BJ (cell line): Measurements from ENCODE around the gene GTF3C1. TPM values are rescaled to one million over a fixed set of nuclear protein-coding genes. Genes with fewer than 3 reads are reported as not detected.
"Not testable (repeated sequence)": the region's sequence is repeated elsewhere in the genome, so short reads cannot be mapped to it uniquely, and the experiment has no call there.

ENCODE experiments used
- CTCF ChIA-PET: fragments of 350-600 bp; formaldehyde crosslinking; extraction: SDS; loops from one replicate; lab custom pipeline; 2021; ENCODE audit warnings: antibody characterized with exemption, inconsistent platforms; lab: Yijun Ruan, JAX
- POLR2A ChIA-PET: fragments of 300-600 bp; sonication (Branson Sonifier 250); formaldehyde crosslinking; extraction: SDS; loops from one replicate; lab custom pipeline; 2021; ENCODE audit warnings: antibody characterized with exemption; lab: Charles Lee
- DNase-seq: peaks from one replicate; pipeline ENCODE4 v3.0.0-alpha.2; 2011; ENCODE audit warnings: low read depth
- H3K27me3 ChIP-seq: 2 replicates; pipeline ENCODE4 v1.6.0; 2011; ENCODE audit warnings: low read length; ENCODE audit not compliant: control insufficient read depth, insufficient read depth
- H3K36me3 ChIP-seq: 2 replicates; pipeline ENCODE4 v1.5.1; 2011; ENCODE audit warnings: low read length; ENCODE audit not compliant: control insufficient read depth, insufficient read depth
- H3K4me3 ChIP-seq: 2 replicates; pipeline ENCODE4 v1.5.1; 2011; ENCODE audit warnings: low read depth, mild to moderate bottlenecking, control low read depth, low read length
- polyA plus RNA-seq: library from polyadenylated mRNA; depleted of rRNA; stranded (reverse); fragments of >200 nt; gene quantifications from 2 replicates; pipeline ENCODE4 v1.2.3, GENCODE V29; 2011
- TF ChIP-seq, protein P1 (sequence below): IDR thresholded peaks from 2 replicates; pipeline ENCODE4 v1.5.1; 2011; ENCODE audit warnings: low read depth, mild to moderate bottlenecking, control low read depth, inconsistent platforms, low read length, moderate library complexity; ENCODE audit not compliant: insufficient read depth

GTF3C1 gene
- polyA plus RNA-seq, 1 experiment: 35.8 TPM

DNA sequence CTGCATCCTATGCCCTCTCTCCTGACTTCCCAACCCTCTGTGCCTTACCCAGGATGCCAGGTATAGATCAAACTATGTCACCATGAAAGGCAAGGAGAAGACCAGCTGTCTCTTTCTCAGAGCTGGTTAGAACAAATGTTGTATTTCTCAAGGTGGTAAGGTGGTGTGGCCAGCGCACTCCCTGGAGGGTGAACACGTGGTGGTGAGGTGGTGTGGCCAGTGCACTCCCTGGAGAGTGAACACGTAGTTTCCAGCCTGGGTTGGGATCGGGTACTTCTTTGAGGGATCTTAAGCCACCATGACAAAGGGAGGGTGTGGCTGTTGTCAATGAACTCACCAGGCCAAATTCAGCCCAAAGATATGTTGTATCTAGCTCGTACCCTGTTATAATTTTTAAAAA lies 27.0 kb upstream of the GTF3C1 start:
- H3K36me3 ChIP-seq: no peaks in the 10 kb centered on the region; the same call in 1 of the 2 replicates
- no peak for DNase-seq
- no peaks in the 10 kb centered on the region for H3K27me3 ChIP-seq
- TF ChIP-seq, protein P1, sequence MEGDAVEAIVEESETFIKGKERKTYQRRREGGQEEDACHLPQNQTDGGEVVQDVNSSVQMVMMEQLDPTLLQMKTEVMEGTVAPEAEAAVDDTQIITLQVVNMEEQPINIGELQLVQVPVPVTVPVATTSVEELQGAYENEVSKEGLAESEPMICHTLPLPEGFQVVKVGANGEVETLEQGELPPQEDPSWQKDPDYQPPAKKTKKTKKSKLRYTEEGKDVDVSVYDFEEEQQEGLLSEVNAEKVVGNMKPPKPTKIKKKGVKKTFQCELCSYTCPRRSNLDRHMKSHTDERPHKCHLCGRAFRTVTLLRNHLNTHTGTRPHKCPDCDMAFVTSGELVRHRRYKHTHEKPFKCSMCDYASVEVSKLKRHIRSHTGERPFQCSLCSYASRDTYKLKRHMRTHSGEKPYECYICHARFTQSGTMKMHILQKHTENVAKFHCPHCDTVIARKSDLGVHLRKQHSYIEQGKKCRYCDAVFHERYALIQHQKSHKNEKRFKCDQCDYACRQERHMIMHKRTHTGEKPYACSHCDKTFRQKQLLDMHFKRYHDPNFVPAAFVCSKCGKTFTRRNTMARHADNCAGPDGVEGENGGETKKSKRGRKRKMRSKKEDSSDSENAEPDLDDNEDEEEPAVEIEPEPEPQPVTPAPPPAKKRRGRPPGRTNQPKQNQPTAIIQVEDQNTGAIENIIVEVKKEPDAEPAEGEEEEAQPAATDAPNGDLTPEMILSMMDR: no peak
- ChIA-PET CTCF (interaction anchor here (1.0 kb wide), 1 partner anchor 63 kb away, joined by 3 read pairs; no protein-coding TSS in a partner anchor), POLR2A (no interaction called here)
- H3K4me3 ChIP-seq: no peak overlapping the region

DNA sequence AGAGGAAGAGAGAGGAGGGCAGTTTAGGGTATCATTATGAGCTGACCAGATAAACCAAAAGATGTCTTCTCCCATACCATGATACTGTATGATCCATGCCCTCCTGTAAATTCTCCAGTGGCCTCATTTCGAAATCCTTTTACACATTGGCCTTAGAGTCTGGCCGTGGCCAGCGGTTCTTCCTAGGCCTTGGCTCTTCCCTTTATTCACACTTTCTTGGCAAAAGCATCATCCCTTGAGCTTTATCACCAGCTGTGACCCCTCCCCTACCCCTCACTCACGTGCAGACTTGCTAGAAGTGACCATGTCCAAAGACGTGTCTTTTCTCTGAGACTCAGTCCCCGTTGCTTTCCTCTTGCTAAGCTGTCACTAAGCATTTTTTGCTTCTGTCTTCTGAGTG lies 23.0 kb upstream of the GTF3C1 start:
- DNase-seq: no peak
- Histone ChIP-seq H3K36me3 (no peaks in the 10 kb centered on the region; the same call in 1 of the 2 replicates), H3K27me3 (no peaks in the 10 kb centered on the region), H3K4me3 (no peak overlapping the region)
- CTCF ChIA-PET: interaction anchor here (0.9 to 1.2 kb wide), 2 partner anchors 14 to 67 kb away, joined by 3 read pairs; no protein-coding TSS in a partner anchor
- TF ChIP-seq, protein P1: no peak
- POLR2A ChIA-PET: no interaction called here

DNA sequence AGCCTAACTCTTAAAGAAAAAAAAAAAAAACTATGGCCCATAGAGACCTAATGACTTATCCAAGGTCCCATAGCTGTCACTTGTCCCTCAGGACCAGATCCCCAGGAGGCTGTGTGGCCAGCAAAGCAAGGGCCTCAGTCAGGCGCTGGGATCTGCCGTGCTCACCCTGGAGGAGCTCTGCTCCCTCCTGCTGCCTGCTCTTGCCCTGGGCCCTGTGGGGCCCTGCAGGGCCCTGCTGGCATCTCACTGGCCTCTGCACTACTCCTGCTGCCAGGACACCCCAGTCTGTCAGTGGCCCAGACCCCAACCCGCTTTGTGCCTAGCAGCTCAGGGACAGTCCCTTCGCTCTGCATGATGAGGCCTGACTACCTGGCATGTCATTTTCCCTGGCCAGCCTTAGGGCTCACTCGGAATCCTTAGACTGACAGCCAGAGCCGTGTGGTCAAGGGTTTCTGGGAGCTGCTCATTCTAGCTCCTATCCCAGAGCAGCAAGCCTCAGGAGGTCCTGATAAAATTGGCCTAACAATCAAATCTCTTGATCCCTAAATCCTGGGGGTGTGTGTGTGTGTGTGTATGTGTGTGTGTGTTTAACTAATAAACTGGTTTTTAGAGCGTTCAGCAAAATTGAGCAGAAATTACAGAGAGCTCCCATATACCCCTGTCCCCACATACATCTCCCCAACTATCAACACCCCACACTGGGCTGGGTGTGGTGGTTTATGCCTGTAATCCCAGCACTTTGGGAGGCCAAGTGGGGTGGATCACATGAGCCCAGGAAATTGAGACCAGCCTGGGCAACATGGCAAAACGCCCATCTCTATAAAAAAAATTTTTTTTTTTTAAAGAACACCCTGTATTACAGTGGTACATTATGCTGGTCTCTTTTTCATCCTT lies 22.0 kb upstream of the GTF3C1 start:
- ChIA-PET CTCF (interaction anchor here (0.9 to 1.3 kb wide), 3 partner anchors 20 to 613 kb away, joined by 3 read pairs; no protein-coding TSS in a partner anchor), POLR2A (no interaction called here)
- TF ChIP-seq, protein P1: no peak
- Histone ChIP-seq H3K27me3 (no peaks in the 10 kb centered on the region), H3K4me3 (no peak overlapping the region), H3K36me3 (no peaks in the 10 kb centered on the region; the same call in 1 of the 2 replicates)
- no peak for DNase-seq

DNA sequence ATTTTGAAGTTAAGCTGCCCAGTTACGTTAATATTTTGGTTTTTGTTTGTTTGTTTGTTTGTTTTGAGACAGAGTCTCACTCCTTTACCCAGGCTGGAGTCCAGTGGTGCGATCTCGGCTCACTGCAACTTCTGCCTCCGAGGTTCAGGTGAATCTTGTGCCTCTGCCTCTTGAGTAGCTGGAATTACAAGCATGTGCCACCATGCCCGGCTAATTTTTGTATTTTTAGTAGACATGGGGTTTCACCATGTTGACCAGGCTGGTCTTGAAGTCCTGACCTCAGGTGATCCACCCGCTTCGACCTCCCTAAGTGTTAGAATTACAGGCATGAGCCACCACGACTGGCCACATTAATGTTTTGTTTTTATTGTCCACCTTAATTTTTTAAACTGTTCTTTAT lies 21.3 kb upstream of the GTF3C1 start:
- DNase-seq, H3K36me3 ChIP-seq, H3K27me3 ChIP-seq, POLR2A ChIA-PET, H3K4me3 ChIP-seq: not testable (repeated sequence)
- CTCF ChIA-PET: interaction anchor here (0.9 to 1.3 kb wide), 2 partner anchors 19 to 613 kb away, joined by 3 read pairs; no protein-coding TSS in a partner anchor

DNA sequence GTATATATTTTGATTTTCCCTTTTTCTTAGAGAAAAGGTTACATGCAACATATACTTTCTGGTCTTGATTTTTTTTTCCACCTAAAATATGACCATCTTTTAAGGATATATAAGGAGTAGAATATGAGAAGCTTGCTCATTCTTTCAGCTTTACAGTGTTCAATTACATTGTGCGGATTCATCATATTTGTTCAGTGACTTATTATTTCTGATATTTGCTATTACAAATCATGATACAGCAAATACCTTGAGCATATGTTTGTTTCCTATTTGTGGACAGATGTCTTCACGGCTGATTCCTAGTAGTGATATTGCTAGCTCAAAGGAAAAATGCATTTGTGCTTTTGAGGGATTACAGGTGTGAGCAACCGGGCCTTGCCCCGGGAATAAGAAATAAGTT lies 18.4 kb upstream of the GTF3C1 start:
- Histone ChIP-seq H3K36me3 (no peaks in the 10 kb centered on the region), H3K4me3 (no peak overlapping the region), H3K27me3 (no peaks in the 10 kb centered on the region)
- TF ChIP-seq, protein P1: no peak
- ChIA-PET POLR2A (no interaction called here), CTCF (interaction anchor here (1.4 kb wide), 1 partner anchor 15 kb away, joined by 3 read pairs; no protein-coding TSS in a partner anchor)
- no peak for DNase-seq
